Fibroblast of lung (primary cell): ENCODE results near the gene CYBA.

Experiments used
- CTCF ChIP-seq, 2 donors: IDR thresholded peaks in 1 of 2; conservative IDR thresholded peaks in 1 of 2; 1 replicate in 1 of 2; 2 replicates in 1 of 2; pipeline ENCODE4 v1.5.1; 2011 to 2012; ENCODE audit warnings: low read length in 2 of 2, control low read depth in 1 of 2, inconsistent platforms in 1 of 2, low read depth in 1 of 2, mild to moderate bottlenecking in 1 of 2
- EZH2 ChIP-seq: IDR thresholded peaks from 2 replicates; pipeline ENCODE4 v1.5.1; 2012; ENCODE audit warnings: low read length, control low read depth, mild to moderate bottlenecking; ENCODE audit errors: missing control alignments

- TF ChIP-seq CTCF (conservative IDR thresholded peaks at IDR 0.05 in 1 of 2, IDR thresholded peaks at IDR 0.05 in 1 of 2; ENCODE audit: low read depth in 1 of 2, low read length in 2 of 2) (no peak), EZH2 (no peak)
These were observed 579 bp upstream of the CYBA start for GRCh38 chr16:88651276-88651988.
